ENCODE measurements around the gene EPHB1. TPM values are rescaled to one million over a fixed set of nuclear protein-coding genes. Genes with fewer than 3 reads are reported as not detected.

The EPHB1 gene
- polyA plus RNA-seq, 1 donor from 2014 or later = 18.7 TPM

GRCh38 chr3:134991003-134991402 is 195.9 kb downstream of the EPHB1 start:
- H3K4me2 ChIP-seq (ENCODE audit: low read length) = no peak overlapping the region
- H2AFZ ChIP-seq (ENCODE audit: low read depth, low read length) = no peak overlapping the region
- no peaks in the 10 kb centered on the region for H3F3A ChIP-seq (ENCODE audit: insufficient read depth, low read length, poor library complexity, severe bottlenecking)
- no peaks in the 10 kb centered on the region for H3K36me3 ChIP-seq (ENCODE audit: insufficient read depth, low read length)
- H3K9me3 ChIP-seq (ENCODE audit: low read length) = no peaks in the 10 kb centered on the region
- H3K4me3 ChIP-seq (ENCODE audit: low read length) = no peak overlapping the region
- no peak overlapping the region for H3K9ac ChIP-seq (ENCODE audit: low read length)
- no peaks in the 10 kb centered on the region for H3K79me2 ChIP-seq (replicated peaks; ENCODE audit: insufficient read depth, low read length)
- no peaks in the 10 kb centered on the region for H3K27me3 ChIP-seq (ENCODE audit: insufficient read depth, low read depth, low read length)
- no peaks in the 10 kb centered on the region for H3K9me2 ChIP-seq (ENCODE audit: insufficient read depth, low read length)
- no peak overlapping the region for H3K27ac ChIP-seq (ENCODE audit: low read length)
- no peaks in the 10 kb centered on the region for H4K20me1 ChIP-seq (ENCODE audit: insufficient read depth)
- TF ChIP-seq EZH2 (IDR thresholded peaks at IDR 0.05; ENCODE audit: borderline replicate concordance, insufficient read depth, low read length, poor library complexity, severe bottlenecking) = no peak

- H3F3A ChIP-seq (ENCODE audit: insufficient read depth, low read length, poor library complexity, severe bottlenecking) = no peaks in the 10 kb centered on the region
- no peaks in the 10 kb centered on the region for H3K36me3 ChIP-seq (ENCODE audit: insufficient read depth, low read length)
- H2AFZ ChIP-seq (ENCODE audit: low read depth, low read length) = no peak overlapping the region
- TF ChIP-seq EZH2 (IDR thresholded peaks at IDR 0.05; ENCODE audit: borderline replicate concordance, insufficient read depth, low read length, poor library complexity, severe bottlenecking) = no peak
- no peak for TF ChIP-seq SMC3 (conservative IDR thresholded peaks at IDR 0.05; ENCODE audit: poor library complexity)
- TF ChIP-seq REST (IDR thresholded peaks at IDR 0.05; ENCODE audit: borderline replicate concordance) = no peak
- TF ChIP-seq RAD21 (conservative IDR thresholded peaks at IDR 0.05) = no peak
- no peak for TF ChIP-seq MXI1 (conservative IDR thresholded peaks at IDR 0.05; ENCODE audit: poor library complexity, severe bottlenecking)
- TF ChIP-seq EP300 (conservative IDR thresholded peaks at IDR 0.05; ENCODE audit: poor library complexity, severe bottlenecking) = no peak
- TF ChIP-seq CTCF (IDR thresholded peaks at IDR 0.05; ENCODE audit: poor library complexity, severe bottlenecking) = no peak
- TF ChIP-seq TAF1 (IDR thresholded peaks at IDR 0.05; ENCODE audit: low read depth) = no peak
- TF ChIP-seq POLR2AphosphoS5 (IDR thresholded peaks at IDR 0.05) = no peak
- no peak overlapping the region for H3K27ac ChIP-seq (ENCODE audit: low read length)
- H3K9ac ChIP-seq (ENCODE audit: low read length) = no peak overlapping the region
- no peaks in the 10 kb centered on the region for H3K79me2 ChIP-seq (replicated peaks; ENCODE audit: insufficient read depth, low read length)
- H3K9me3 ChIP-seq (ENCODE audit: low read length) = no peaks in the 10 kb centered on the region
- H3K9me2 ChIP-seq (ENCODE audit: insufficient read depth, low read length) = no peaks in the 10 kb centered on the region
- no peak overlapping the region for H3K4me3 ChIP-seq (ENCODE audit: low read length)
- H3K27me3 ChIP-seq (ENCODE audit: insufficient read depth, low read depth, low read length) = no peaks in the 10 kb centered on the region
- H4K20me1 ChIP-seq (ENCODE audit: insufficient read depth) = no peaks in the 10 kb centered on the region
- H3K4me2 ChIP-seq (ENCODE audit: low read length) = no peak overlapping the region
Observed at GRCh38 chr3:134991472-134992010, 196.5 kb downstream of the EPHB1 start.
